HK-2 (cell line): Measurements from ENCODE around the gene RAET1L.
A peak's percentile ranks its signal among the peaks of the same experiment; 100 is the strongest.
"Not testable (repeated sequence)": the region's sequence is repeated elsewhere in the genome, so short reads cannot be mapped to it uniquely, and the experiment has no call there.

Experiments
- DNase-seq: peaks from one replicate; pipeline ENCODE4 v3.0.0-alpha.2; 2018; ENCODE audit not compliant: unreplicated experiment

RAET1L gene

GRCh38 chr6:150025201-150025917 is at the start of gene RAET1L:
TSS of gene RAET1L (minus strand) at chr6:150025532. CDS start at chr6:150025471, 61 bp downstream.
- no peak for DNase-seq

GRCh38 chr6:150075034-150075421 is 49.7 kb upstream of the RAET1L start:
- no peak for DNase-seq

GRCh38 chr6:150074396-150075033 is 49.2 kb upstream of the RAET1L start:
- DNase-seq = not testable (repeated sequence)

GRCh38 chr6:150072201-150072600 is 46.9 kb upstream of the RAET1L start:
- DNase-seq = peak; percentile 72

- DNase-seq = no peak
These were observed 45.0 kb upstream of the RAET1L start for GRCh38 chr6:150070236-150070818.

GRCh38 chr6:150069706-150070105 is 44.4 kb upstream of the RAET1L start:
- no peak for DNase-seq

- DNase-seq = peak; percentile 97
These were observed 43.7 kb upstream of the RAET1L start, which contains the start of gene ULBP3 for GRCh38 chr6:150068720-150069648. TSS of gene ULBP3 (minus strand) at chr6:150069121. CDS start at chr6:150069066, 55 bp downstream.

- no peak for DNase-seq
These were observed 42.8 kb upstream of the RAET1L start for GRCh38 chr6:150068151-150068550.

- DNase-seq = no peak
These were observed 39.8 kb upstream of the RAET1L start for GRCh38 chr6:150065083-150065482.

GRCh38 chr6:150063640-150064039 is 38.3 kb upstream of the RAET1L start:
- no peak for DNase-seq

- DNase-seq = not testable (repeated sequence)
These were observed 34.6 kb upstream of the RAET1L start for GRCh38 chr6:150059973-150060372.

GRCh38 chr6:150058986-150059385 is 33.7 kb upstream of the RAET1L start:
- DNase-seq = no peak

GRCh38 chr6:150058231-150058792 is 33.0 kb upstream of the RAET1L start:
- DNase-seq = no peak

- no peak for DNase-seq
These were observed 32.2 kb upstream of the RAET1L start for GRCh38 chr6:150057501-150057951.

- DNase-seq = no peak
These were observed 31.6 kb upstream of the RAET1L start for GRCh38 chr6:150056916-150057315.

GRCh38 chr6:150056156-150056555 is 30.8 kb upstream of the RAET1L start:
- DNase-seq = no peak

- no peak for DNase-seq
These were observed 29.8 kb upstream of the RAET1L start for GRCh38 chr6:150055131-150055530.

GRCh38 chr6:150053450-150053849 is 28.1 kb upstream of the RAET1L start:
- DNase-seq = no peak

- no peak for DNase-seq
These were observed 25.5 kb upstream of the RAET1L start for GRCh38 chr6:150050846-150051245.

GRCh38 chr6:150048099-150048498 is 22.8 kb upstream of the RAET1L start:
- no peak for DNase-seq

- no peak for DNase-seq
These were observed 21.6 kb upstream of the RAET1L start for GRCh38 chr6:150046943-150047342.
